Measurements from ENCODE around the gene PPEF1.

PPEF1 gene

DNA sequence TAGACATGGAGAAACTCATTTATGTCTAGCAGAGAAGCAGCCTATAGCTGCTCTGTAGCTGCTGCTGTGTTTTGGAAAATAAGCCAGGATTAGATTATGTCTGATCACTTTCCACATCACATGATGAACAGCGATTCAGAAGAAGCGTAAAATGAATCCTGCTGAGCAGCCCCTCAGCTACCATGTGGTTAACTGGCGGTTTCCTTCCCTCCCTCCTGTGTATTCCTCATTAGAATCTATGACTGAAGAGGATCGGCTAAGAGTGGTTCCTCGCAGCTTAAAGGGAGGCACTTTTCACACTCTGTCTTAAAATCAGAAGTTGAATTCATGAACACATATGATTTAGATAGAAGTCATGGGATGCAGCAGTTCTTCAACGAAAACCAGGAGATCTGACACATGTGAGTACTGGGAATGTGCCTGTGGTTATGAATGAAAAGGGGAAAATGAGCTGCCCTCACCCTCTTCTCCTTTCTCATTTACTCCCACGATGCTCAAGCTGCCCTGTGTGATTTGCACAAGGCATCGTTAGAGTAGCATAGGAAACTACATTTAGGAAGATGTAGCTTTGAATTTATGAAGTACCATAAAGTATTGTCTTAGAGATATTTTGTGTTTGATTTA lies at the start of gene PPEF1:
PPEF1 (plus strand) TSS at position 220 of the 624 bp plus-strand sequence; CDS start at position 356, 136 bp downstream.
- in situ Hi-C loops (cut with MboI; ENCODE audit: low sequenced_read_pairs) = no loop called here

DNA sequence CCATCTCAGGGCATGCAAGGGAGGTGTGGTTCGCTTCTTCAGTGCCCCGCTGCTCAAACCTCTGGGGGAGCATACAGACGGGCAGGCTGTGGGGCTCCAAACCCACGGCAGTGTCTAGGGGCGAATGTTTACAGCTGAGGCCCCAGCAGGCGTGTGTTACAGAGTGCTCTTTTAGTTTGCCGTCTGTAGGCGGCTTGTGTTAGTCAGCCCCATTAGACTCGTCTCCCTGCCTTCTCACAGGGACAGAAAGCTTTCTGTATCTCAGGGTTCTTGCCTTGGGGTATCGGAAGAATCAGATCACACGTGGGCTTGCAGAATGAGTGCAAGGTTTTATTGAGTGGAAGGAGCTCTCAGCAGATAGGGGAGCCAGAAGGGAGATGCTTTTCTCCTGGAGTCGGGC lies 46.2 kb upstream of the PPEF1 start:
- in situ Hi-C loops (cut with MboI; ENCODE audit: low sequenced_read_pairs) = no loop called here

DNA sequence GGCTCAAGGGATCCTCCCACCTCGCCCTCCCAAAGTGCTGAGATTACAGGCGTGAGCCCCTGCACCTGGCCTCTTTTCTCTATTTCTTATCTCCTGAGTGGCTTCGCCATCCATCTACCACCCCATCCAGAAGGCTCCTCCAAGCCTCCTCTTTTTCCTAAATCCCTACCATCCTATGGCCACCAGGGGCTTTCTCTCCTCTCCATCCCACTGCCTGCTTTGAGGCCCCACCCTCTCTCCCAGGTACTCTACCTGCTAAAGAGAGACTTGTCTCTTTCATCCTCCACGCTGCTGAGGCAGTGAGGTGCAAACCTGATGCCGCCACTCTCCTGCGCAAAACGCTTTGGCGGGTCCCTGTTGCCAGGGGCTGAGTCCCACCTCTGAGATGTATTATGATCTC lies 42.5 kb upstream of the PPEF1 start:
- in situ Hi-C loops (cut with MboI; ENCODE audit: low sequenced_read_pairs) = no loop called here

DNA sequence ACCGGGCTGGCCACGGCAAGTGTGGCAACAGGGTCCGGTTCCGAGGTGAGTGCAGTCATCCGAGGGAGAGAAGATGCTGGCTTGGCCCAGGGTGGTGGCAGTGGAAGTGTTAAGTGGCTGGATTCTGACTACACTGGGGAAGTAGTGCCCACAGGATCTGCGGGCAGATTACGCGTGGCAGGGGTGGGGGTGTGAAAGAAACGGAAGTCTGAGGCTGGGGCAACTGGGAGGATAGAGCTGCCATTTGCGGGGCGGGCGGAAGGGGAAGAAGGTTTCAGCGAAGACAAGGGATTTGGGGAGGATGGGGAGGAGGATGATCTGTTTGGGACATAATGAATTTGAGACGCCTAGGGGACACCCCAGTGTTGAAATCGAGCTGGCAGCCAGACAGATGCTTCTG lies 40.8 kb upstream of the PPEF1 start:
- in situ Hi-C loops (cut with MboI; ENCODE audit: low sequenced_read_pairs) = no loop called here

DNA sequence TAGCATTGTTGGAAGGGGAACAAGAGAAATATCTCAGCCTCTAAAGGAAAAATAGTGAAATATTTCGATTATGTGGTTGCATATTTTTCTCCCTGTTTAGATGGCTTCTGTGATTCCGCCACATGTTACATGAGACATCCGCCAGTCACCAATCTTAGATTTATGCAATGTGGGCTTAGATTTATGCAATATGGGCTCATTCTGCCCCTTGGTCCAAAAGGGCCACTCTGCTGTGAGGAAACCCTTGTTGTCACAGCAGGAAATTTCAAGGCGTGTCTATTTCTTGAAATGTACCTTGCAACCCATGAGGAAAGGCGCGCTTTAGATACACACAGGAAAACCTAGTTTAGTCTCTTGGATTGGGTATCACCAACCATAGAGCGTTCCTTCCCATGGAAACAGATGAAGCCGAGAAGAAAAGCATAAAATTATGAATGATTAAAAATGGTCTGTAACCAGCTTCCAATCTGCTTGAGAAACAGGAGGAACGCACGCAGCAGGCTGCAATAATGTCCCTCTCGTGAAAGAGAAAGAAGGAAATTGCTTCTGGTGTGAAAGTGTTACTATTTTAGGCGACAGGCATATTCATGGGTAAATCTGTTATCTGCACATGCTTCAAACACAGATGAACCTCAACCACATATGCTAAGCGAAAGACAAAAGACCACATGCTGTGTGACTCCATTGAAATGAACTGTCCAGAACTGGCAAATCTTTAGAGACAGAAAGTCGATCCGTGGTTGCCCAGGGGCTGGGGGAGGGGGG lies 39.2 kb upstream of the PPEF1 start:
- in situ Hi-C loops (cut with MboI; ENCODE audit: low sequenced_read_pairs) = no loop called here

DNA sequence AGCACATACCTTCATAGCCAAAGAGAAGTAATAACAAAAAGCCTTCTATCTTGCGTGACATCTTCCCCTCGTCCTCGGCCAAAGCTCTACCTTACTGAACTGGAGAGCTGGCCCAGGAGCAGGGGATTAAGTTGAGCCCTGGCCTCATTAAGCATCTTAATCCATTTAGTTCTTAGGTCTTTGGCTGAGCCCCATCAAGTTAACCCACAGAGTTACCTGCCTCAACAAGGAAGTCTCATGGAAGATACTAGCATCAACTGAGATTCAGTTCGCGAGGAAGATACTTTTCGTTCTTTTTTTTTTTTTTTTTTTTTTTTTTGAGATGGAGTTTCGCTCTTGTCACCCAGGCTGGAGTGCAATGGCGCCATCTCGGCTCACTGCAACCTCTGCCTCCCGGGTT lies 35.4 kb upstream of the PPEF1 start, which contains the start of gene RS1:
RS1 (minus strand) TSS at position 101 of the 400 bp plus-strand sequence; CDS start at position 61, 40 bp downstream.
- in situ Hi-C loops (cut with MboI; ENCODE audit: low sequenced_read_pairs) = no loop called here

DNA sequence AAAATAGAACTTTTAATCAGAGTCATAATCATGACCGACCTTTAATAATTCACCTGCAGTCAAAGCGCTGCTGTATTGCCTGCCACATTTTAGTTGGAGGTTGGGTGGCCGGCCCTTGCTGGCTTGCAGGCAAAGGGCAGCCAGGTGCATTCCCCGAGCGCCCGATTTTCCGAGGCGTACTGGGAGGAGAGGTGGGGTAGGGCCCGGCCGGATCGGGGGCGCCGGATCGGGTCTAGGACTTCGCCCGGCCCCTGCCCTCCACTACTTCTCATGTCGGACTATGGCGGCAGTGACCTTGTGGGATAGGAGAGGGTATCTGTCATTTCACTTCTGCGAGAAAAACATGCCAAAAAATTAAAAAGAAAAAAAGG lies 33.0 kb upstream of the PPEF1 start:
- in situ Hi-C loops (cut with MboI; ENCODE audit: low sequenced_read_pairs) = no loop called here

DNA sequence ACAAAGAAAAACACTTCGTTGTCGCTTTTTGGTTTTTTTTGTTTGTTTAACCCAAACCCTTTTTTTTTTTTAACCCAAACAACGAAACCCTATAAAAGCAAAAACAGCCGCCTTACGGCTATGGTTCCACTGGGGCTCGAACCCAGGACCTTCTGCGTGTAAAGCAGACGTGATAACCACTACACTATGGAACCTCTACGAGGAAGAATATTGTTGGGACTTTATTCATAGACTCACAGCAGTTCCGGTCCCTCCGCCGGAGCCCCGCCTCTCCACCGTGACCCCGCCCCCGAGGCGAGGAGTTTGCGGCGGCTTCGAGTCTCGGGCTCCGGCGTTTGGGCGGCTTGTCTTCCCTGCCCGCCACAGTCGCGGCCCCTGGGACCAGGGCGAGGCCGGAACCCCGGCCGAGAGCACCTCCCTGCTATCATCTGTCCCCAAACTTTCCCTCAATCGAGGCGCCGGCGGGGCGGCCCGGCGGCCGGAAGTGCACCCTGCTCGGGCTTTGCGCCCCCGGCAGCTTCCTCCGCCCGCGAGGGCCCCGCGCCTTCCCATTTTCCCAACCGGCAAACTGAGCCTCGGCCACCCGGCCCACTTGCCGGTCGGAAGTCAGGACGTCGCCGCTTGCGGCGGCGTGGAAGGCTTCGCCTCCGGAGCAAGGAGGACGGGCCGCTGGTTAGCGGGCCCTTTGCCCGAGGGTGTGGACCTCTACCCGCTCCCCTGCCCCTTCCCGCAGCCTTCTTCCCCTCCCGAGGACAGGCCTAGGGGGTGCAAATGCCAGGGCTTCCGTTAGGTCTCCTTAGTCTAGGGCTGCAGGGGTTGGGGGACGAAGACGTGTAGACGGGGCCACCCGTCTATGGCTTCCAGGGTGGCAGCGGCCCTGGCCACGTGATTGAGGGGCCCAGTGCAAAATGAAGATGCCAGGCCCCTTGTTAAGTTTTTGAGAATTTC lies 32.4 kb upstream of the PPEF1 start:
- in situ Hi-C loops (cut with MboI; ENCODE audit: low sequenced_read_pairs) = no loop called here

GRCh38 chrX:18676050-18676449 lies 31.4 kb upstream of the PPEF1 start:
- in situ Hi-C loops (cut with MboI; ENCODE audit: low sequenced_read_pairs) = no loop called here

DNA sequence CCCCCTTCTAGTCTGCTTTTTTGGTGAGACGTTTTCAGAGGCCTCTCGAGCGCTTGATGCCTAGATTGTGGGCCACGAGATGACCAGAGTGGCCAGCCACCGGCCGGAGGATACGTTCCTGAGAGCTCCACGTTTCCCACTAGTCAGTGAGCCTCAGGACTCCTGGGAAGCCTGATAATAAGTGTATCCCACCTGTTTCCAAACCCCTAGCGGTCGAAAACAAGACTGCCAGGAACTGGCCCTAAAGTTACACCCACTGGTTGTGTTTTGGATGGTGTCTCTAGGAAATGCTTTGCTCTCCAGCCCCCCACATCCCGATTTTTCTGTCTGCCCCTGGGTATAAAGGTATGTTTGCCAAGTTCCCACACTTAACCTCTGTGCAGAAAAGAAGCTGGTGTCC lies 31.0 kb upstream of the PPEF1 start:
- in situ Hi-C loops (cut with MboI; ENCODE audit: low sequenced_read_pairs) = no loop called here

DNA sequence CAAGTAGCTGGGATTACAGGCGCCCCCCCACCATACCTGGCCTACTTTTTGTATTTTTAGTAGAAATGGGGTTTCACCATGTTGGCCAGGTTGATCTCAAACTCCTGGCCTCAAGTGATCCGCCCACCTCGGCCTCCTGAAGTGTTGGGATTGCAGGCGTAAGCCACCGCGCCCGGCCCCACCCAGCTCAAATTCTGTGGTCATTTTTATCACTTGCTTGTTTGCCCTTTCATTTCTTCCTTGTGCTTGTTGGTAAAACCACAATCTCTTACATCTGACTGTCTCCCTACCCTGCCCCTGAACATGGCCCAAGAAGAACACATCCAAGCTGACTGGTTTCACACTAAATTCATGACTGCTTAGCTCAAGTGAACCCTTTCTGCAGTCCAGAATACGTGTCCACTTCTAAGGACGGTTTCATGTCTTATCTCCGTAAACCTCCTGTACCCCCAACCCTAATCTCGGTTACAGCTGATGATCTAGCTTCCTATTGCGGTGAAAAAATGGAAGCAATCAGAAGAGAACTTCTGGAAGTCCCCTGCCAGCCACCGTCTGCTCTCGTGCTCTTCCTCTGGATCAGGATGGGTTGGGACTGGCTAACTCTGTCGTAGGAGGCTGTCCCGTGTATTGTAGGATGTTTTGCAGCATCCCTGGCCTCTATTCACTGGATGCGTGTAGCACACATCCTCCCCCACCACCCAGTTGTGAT lies 30.1 kb upstream of the PPEF1 start:
- in situ Hi-C loops (cut with MboI; ENCODE audit: low sequenced_read_pairs) = no loop called here

DNA sequence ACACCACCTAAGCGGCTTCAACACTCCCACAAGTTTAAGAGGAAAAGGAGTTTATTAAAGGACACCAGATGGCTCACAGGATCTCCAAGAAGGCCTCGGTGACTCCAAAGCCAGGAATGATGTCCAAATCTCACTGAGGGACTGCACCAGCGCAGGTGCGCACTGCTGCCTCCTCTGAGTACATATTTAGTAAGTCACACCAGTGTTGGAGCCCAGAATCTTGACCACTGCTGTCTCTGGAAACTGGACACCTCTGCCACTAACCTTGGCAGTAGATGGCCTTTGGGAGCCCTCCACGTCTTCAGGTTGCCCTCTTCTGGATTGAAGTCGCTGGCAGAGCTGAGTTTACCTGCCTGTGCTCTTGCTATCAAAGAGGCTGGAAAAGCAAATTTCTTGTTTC lies 25.4 kb upstream of the PPEF1 start:
- in situ Hi-C loops (cut with MboI; ENCODE audit: low sequenced_read_pairs) = no loop called here

DNA sequence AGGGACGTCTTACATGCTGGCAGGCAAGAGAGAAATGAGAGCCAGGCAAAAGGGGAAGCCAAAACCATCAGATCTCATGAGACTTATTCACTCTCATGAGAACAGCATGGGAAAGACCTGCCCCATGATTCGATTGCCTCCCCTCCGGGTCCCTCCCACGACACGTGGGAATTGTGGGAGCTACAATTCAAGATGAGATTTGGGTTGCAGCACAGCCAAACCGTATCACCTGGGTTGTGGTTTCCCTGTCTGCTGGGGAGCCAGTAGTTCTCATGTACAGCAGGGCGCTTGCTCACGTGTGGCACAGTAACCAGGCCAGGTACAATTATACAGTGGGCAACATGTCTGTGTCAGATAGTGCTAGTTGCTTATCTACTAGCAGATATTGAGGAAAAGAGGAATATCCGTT lies 24.5 kb upstream of the PPEF1 start:
- in situ Hi-C loops (cut with MboI; ENCODE audit: low sequenced_read_pairs) = no loop called here

DNA sequence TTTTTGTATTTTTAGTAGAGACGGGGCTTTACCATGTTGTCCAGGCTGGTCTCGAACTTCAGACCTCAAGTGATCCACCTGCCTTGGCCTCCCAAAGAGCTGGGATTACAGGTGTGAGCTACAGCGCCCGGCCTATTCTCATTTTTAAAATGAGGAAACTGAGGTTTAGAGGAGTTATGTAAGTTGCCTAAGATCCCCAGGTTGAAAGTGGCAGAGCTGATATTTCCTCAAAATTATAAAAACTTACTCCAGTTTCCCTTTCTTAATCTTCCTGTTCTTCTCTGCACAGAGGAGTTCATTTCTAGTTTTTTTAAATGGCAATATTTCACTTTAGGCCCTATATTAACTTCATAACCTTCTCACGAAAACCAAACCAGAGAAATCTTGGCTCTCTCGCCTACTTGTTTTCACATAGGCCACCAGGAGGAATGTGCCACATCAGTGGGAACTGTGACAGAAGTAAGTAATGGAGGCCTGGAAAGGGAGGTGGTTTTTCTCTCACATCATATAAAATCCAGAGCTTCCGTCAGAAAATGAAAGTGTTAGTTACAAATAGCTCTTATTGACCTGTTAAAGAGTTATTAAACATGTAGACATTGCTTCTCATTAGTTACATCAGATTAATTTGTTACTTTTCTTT lies 19.5 kb upstream of the PPEF1 start:
- in situ Hi-C loops (cut with MboI; ENCODE audit: low sequenced_read_pairs) = no loop called here

DNA sequence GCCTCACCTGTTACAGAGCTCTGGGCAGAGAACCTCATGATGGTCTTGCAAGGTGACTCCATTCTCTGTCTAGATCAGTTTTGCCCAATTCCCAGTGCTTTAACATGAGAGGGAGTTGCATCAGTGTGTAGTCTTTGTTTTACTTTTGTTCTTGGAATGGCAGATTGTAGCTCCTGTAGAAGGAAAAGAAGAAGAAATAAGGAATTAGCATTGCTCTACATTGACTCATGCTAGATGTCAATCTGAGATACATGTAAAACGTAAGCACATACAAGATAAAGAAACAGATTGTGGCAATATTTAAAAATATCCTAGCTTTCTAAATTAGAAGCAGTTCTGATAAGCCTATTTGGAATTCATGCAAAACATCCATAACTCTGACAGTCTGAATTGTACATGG lies 16.0 kb upstream of the PPEF1 start:
- in situ Hi-C loops (cut with MboI; ENCODE audit: low sequenced_read_pairs) = no loop called here

DNA sequence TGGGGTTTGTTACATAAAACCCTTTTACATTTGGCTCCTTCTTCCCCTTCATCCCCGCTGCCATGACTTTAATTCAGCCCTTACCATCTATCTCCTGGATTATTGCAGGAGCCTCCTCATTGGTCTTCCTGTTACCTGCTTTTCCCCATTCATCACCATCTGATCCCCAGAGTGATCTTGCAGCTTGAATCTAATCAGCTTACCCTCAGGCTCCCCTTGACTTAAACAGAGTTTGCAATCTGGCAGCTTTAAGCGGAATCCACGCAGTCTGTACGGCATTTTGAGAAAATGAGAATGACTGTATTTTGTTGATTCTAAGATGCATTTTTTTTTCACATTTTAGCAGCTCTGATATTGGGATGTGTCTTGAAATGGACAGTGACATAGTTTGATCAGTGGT lies 14.9 kb upstream of the PPEF1 start:
- in situ Hi-C loops (cut with MboI; ENCODE audit: low sequenced_read_pairs) = no loop called here

DNA sequence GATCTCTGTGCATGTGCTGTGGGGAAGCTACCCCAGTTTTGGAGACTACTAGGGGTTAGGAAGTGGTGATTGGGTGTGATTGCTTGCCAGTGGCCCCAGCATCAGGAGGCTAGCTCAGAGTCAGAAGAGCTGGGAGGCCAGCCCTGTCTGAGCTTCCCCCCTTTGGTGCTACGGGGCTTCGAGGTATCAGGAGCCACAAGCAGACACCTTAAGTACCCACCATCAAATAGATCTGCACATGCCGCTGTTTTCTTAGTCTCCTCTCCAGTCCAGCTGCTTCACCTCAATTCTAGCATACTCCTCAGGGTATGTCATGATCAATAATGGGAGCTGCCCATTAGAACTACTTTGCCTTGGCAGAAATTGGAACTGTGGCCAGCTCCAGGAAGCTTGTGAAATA lies 10.8 kb upstream of the PPEF1 start:
- in situ Hi-C loops (cut with MboI; ENCODE audit: low sequenced_read_pairs) = no loop called here

- in situ Hi-C loops (cut with MboI; ENCODE audit: low sequenced_read_pairs) = no loop called here
Observed at GRCh38 chrX:18698737-18699650, 8.5 kb upstream of the PPEF1 start.

DNA sequence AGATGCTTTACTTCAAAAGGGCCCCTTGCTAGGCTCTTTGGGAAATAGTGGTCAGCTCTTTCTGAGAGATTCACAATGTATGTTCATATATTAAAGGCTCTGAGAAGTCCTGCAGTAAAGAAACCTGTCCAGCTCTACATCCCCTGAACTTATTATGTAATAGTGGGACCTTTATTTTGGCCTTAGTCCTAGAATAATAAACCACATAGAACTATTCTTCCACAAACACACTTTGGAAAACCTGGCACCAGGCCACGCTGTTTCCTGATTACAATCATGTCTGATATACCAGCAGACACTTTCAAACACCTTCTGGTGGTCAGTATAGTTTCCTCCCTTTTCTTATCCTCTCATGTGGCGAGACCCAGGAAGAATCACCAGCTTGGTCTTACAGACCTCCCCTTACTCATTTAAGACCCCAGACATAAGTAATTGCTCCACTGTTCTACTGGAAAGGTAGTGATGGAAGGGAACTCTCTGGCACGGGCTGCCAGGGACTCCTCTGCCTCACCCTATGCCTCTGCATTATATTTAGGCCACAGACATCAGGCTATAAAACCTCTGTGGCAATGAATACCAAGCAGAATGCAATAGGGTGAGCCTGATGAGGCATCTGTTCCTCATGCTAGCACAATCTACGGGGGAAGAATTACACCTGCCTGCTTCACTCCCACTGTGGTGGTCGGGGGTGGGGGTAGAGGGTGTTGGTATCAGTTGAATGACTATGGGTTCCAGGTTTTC lies 5.7 kb upstream of the PPEF1 start:
- in situ Hi-C loops (cut with MboI; ENCODE audit: low sequenced_read_pairs) = no loop called here

All from HL-60/S4 treated with retinoic acid at 250 ng/mL for 4 days and 3 days (cell line).